ENCODE measurements around the gene VANGL1. TPM values are rescaled to one million over a fixed set of nuclear protein-coding genes. Genes with fewer than 3 reads are reported as not detected.
A peak's percentile ranks its signal among the peaks of the same experiment; 100 is the strongest.

Gene VANGL1
- 13.5 and 13.6 TPM in 2 replicates for total RNA-seq (2021)
- long read RNA-seq, full-length matches to known transcripts: 36 of 72 reads
- long read RNA-seq, partial matches to known transcripts: 24 of 72 reads
- long read RNA-seq, other reads (novel, unspliced or antisense): 12 of 72 reads

DNA sequence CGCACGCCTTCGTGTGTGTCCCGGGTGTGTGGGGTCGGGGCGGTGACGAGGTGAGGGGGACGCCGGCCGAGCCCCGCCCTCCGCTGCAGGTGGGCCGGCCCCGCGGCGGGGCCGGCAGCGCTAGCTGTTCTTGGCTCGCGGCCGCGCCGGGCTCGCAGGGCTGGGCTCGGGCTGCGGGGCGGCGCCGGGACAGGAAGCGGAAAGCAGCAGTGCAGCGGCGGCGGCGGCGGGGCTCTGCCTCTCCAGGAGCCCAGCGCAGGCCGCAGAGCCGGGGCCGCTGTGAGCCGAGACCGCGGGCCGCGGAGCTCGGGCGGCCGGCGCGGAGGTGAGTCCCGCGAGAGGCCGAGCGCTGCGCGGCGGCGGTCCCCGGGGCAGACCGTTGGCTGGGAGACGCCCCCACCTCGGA lies at the start of gene VANGL1:
Gene VANGL1, plus strand, starts transcription at position 209 of the 406 bp plus-strand sequence. CDS start 9,444 bp downstream, outside the sequence.
- Histone ChIP-seq H4K91ac (ENCODE audit: insufficient read length, low read depth, low read length) (no peak within 1 kb of the TSS), H3K9ac (ENCODE audit: extremely low read depth, insufficient read length, low read length) (no peak within 1 kb of the TSS), H4K5ac (ENCODE audit: insufficient read length, low read depth, low read length) (no peak within 1 kb of the TSS), H4K8ac (replicated peaks; ENCODE audit: insufficient read length, low read depth, low read length) (no peak within 1 kb of the TSS), H2BK12ac (ENCODE audit: insufficient read length, low read depth, low read length) (no peak within 1 kb of the TSS), H3K23ac (ENCODE audit: insufficient read length, low read depth, low read length) (no peak within 1 kb of the TSS), H3K4me1 (ENCODE audit: insufficient read depth, low read length) (no peaks in the 10 kb centered on the region), H3K79me1 (ENCODE audit: insufficient read depth, low read depth, low read length, poor library complexity, severe bottlenecking) (no peaks in the 10 kb centered on the region), H2AFZ (ENCODE audit: low read length) (no peak within 1 kb of the TSS), H2BK5ac (ENCODE audit: insufficient read length, low read length) (no peak within 1 kb of the TSS), H2BK120ac (ENCODE audit: low read depth, low read length, poor library complexity, severe bottlenecking) (no peak within 1 kb of the TSS), H3K27ac (ENCODE audit: insufficient read length, low read depth, low read length) (no peak within 1 kb of the TSS), H2AK5ac (ENCODE audit: insufficient read length, low read length) (no peak within 1 kb of the TSS), H3K14ac (ENCODE audit: insufficient read depth, low read length) (peak within 1 kb of the TSS; percentile 59; the same call in 1 of the 2 replicates), H2BK20ac (ENCODE audit: low read depth, low read length, poor library complexity, severe bottlenecking) (no peak within 1 kb of the TSS), H3K27me3 (ENCODE audit: insufficient read depth, low read length) (no peaks in the 10 kb centered on the region; the same call in 1 of the 2 replicates), H2BK15ac (ENCODE audit: low read depth, low read length) (no peak within 1 kb of the TSS), H3K18ac (ENCODE audit: insufficient read length, low read depth, low read length) (peak within 1 kb of the TSS; percentile 81), H3K79me2 (ENCODE audit: insufficient read depth, low read length) (peaks cover 3% of the 10 kb centered on the region; the same call in 1 of the 2 replicates), H4K20me1 (ENCODE audit: control insufficient read depth, insufficient read depth, insufficient read length) (no peaks in the 10 kb centered on the region), H3K23me2 (ENCODE audit: insufficient read length, low read depth, low read length, poor library complexity, severe bottlenecking) (peaks cover 7% of the 10 kb centered on the region), H3T11ph (ENCODE audit: low read length) (no peak within 1 kb of the TSS), H3K56ac (ENCODE audit: insufficient read length, low read depth, low read length) (no peak within 1 kb of the TSS), H3K9me3 (ENCODE audit: control insufficient read depth, low read depth, low read length) (no peaks in the 10 kb centered on the region), H3K4ac (ENCODE audit: low read depth, low read length) (no peak within 1 kb of the TSS; the same call in 1 of the 2 replicates), H3K4me2 (ENCODE audit: insufficient read depth, insufficient read length, low read length) (peak within 1 kb of the TSS; percentile 82)
- no CpG with 5 or more reads among the region's 61 CpGs for WGBS (ENCODE audit: extremely low coverage, insufficient read length, low lambda C conversion rate)
- H3K27ac Mint-ChIP-seq: peak within 1 kb of the TSS in 2 of 3 experiments; percentile 38 to 80; a peak in 1 of 7 replicates
- peaks cover 11 to 23% of the 10 kb centered on the region in 2 experiments for H3K4me1 Mint-ChIP-seq
- H3K9me3 Mint-ChIP-seq: peaks cover 21 to 32% of the 10 kb centered on the region in 2 experiments
- TF ChIP-seq, protein P1, sequence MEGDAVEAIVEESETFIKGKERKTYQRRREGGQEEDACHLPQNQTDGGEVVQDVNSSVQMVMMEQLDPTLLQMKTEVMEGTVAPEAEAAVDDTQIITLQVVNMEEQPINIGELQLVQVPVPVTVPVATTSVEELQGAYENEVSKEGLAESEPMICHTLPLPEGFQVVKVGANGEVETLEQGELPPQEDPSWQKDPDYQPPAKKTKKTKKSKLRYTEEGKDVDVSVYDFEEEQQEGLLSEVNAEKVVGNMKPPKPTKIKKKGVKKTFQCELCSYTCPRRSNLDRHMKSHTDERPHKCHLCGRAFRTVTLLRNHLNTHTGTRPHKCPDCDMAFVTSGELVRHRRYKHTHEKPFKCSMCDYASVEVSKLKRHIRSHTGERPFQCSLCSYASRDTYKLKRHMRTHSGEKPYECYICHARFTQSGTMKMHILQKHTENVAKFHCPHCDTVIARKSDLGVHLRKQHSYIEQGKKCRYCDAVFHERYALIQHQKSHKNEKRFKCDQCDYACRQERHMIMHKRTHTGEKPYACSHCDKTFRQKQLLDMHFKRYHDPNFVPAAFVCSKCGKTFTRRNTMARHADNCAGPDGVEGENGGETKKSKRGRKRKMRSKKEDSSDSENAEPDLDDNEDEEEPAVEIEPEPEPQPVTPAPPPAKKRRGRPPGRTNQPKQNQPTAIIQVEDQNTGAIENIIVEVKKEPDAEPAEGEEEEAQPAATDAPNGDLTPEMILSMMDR (conservative IDR thresholded peaks at IDR 0.05): no peak
- DNase-seq: peak; percentile 66
- H3K27me3 Mint-ChIP-seq (ENCODE audit: low read depth): peaks cover 20% of the 10 kb centered on the region
- H3K36me3 Mint-ChIP-seq (ENCODE audit: insufficient read depth in 1 of 3, low read depth in 3 of 3): peaks cover 5 to 28% (median 10%) of the 10 kb centered on the region in 3 experiments; a peak in 6 of 7 replicates
- peak within 1 kb of the TSS; percentile 86 to 91 for H3K4me3 Mint-ChIP-seq

Data from H9 (cell line).